SKM-1 treated with dmso at 0.1 percent for 144 hours (cell line): ENCODE results near the gene CKLF.
"Not testable (repeated sequence)": the region's sequence is repeated elsewhere in the genome, so short reads cannot be mapped to it uniquely, and the experiment has no call there.

ENCODE experiments used
- DNase-seq: peaks from one replicate; lab custom pipeline; 2025; ENCODE audit not compliant: unreplicated experiment; lab: John Stamatoyannopoulos, UW

Gene CKLF

GRCh38 chr16:66566051-66566901 is 13.9 kb downstream of the CKLF start, which contains the start of gene CMTM1:
CMTM1 (plus strand) TSS chr16:66566439; CDS start chr16:66566514, 75 bp downstream.
- DNase-seq: no peak

- not testable (repeated sequence) for DNase-seq
These were observed 14.9 kb downstream of the CKLF start for GRCh38 chr16:66567270-66567669.

- no peak for DNase-seq
These were observed 16.0 kb downstream of the CKLF start for GRCh38 chr16:66568355-66568754.

DNA sequence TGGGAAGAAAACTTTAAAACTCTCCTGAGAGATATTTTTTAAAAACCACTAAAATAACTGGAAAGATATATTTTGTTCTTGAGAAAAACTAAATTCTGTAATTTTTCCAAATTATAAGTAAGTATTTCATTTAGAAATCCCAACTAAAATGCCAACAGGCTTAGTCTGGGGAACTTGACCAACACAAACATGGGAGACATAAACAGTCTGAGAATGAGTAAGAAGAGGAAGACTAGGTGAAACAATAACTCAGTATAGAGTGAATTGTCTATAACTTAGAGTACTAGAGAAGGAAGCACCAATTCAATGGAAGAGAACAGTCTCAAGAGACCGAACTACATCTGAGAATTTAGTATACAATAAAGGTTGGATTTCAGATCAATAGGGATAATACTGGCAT is 16.8 kb downstream of the CKLF start:
- DNase-seq: no peak

DNA sequence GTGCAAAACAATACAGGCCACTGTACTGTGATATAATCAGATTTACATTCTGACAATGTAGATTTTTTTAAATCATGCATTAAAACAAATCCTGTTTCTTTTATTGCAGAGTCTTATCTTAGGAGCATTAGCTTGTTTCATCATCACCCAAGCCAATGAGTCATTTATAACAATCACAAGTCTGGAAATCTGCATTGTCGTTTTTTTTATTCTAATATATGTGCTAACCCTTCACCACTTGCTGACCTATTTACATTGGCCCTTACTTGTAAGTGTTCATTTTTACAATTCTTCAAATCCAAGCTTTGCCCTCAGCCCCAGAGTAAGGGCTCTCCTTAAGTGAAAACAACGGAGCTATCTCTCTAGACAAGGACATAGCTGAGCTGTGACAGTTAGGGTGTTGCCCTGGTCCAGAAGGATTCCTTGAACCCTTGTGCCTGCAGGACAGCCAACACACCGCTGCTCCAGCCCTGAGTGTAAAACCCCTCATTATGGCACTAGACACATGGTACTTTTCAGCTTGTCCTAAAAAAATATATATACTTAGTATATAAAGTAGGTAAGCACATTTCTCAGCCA is 17.5 kb downstream of the CKLF start:
- no peak for DNase-seq

DNA sequence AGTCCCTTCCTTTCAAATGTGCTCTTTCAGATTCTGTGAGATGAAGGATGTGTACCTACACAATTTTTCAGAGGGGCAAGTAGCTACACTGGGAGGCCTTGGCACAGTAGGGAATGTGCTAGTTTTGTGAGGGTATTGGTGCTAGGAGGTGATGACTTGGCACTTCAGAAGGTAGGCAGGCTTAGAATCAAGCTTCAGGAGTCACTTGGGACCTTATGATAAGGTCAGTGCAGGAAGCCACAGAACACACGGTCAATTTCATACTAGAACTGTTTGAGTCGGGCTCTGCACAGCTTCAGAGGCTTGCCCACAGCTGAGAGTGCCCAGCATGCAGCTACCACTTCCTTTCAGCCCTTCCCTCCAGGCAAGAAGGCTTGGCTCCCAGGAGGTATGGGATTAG is 20.0 kb downstream of the CKLF start:
- no peak for DNase-seq

DNA sequence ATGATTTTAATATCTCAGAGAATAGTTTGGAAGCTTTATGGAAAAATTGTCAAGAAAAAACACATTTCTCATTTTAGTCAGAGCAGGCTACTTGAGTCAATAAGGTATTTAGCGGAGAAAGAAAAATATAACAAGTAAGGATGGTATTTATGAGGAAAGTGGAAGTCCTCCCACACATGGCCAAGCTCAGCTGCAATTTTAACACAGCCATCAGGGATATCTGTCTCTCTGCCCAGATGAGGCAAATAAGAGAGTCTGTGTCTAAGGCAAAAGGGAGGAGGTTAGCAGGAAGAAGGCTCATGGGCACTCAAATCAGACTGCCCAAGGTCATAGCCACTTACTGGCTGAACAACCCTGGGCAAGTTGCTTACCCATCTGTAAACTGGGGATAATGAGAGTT is 21.7 kb downstream of the CKLF start:
- no peak for DNase-seq

DNA sequence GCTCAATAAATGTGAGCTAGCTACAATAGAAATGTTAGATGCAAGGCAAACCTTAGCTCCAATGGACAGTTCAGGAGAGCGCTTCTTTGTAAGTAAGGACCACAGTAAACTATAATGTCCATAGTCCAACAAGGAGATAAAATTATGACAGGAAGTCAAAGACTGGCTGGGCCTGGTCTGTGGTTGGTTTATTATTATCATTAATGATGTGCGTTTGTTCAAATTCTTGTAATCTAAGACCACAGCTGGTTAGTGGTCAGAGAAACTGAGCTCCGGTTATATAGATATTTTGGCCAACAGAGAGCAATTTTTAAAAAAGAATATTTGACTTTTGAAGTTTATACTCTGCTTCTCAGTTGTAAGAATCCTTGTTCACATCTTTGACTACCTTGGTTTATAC is 22.2 kb downstream of the CKLF start:
- no peak for DNase-seq

DNA sequence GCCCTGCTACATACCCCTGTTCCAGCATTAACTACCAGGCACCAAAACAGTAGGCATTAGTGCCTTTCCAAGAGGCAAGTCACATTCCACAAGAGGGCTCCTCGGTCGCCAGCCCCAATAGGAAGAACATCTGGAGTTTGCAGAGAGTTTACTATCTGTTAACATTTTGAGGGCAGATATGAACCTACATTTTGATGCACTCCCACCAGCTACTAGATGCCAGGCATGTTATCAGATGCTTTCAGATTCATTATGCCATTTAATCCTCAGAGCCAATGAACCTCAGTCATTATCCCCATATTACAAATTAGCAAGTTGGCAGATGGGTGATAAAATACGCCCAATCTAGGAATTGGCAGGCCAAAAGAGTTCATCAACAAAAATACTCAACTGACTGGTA is 22.7 kb downstream of the CKLF start:
- DNase-seq: no peak

DNA sequence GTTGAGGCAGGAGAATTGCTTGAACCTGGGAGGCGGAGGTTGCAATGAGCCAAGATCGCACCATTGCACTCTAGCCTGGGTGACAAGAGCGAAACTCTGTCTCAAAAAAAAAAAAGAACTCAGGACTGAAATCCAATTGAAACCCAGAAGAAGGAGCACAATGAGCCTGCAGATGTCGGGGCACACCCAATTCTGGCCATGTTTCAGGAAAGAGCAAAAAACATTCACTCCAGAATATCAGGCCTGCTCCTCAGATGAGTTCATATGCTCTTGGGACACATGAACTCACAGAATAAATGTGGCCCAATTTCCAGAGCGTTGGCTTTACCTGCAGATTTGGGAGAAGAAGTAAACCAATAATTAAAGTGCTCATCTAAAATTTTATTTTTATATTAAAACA is 23.9 kb downstream of the CKLF start:
- DNase-seq: no peak

- DNase-seq: no peak
These were observed 26.5 kb downstream of the CKLF start, which contains the start of gene CMTM2 for GRCh38 chr16:66578651-66579531. CMTM2 (plus strand) TSS chr16:66579463; CDS start chr16:66579608, 145 bp downstream.

- DNase-seq: no peak
These were observed 28.3 kb downstream of the CKLF start for GRCh38 chr16:66580605-66581209.

- no peak for DNase-seq
These were observed 29.0 kb downstream of the CKLF start for GRCh38 chr16:66581246-66581952.

DNA sequence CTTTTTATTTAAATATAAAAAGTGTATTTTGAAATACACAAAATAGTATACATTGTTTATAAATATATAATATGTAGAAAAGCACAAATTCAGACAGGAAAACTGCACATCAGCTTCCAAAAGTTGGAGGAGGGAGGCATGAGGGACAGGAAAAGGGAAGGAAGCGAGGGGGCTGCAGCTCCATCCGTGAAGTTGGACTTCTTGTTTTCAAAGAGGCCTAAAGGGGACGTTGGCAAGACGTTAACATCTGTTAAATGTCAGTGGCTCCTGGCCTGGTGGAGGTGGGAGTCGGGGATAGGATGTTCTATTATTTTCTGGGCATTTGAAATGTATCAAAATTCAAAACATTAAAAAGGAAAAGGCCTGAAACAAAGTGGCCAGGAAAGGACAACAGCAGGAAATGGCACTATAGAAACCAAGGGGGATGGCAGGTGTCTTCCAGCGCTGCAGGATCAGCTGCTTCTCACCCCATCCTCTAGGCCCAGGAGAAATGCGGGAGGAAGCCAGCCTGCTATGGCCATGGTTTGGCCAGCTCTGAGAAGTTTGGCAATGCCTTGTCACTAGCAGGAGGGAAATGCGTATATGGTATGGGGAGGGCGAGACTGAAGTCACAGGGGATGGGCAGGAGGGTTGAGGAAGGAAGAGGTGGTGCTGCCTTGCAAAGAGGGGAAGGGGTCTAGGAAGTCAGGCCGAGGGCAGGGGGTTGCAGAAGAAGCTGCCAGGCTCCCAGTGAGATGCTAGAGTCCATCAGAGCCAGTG is 33.3 kb downstream of the CKLF start:
- DNase-seq: peak; percentile 57

GRCh38 chr16:66587881-66588600 is 35.7 kb downstream of the CKLF start:
- DNase-seq: no peak

DNA sequence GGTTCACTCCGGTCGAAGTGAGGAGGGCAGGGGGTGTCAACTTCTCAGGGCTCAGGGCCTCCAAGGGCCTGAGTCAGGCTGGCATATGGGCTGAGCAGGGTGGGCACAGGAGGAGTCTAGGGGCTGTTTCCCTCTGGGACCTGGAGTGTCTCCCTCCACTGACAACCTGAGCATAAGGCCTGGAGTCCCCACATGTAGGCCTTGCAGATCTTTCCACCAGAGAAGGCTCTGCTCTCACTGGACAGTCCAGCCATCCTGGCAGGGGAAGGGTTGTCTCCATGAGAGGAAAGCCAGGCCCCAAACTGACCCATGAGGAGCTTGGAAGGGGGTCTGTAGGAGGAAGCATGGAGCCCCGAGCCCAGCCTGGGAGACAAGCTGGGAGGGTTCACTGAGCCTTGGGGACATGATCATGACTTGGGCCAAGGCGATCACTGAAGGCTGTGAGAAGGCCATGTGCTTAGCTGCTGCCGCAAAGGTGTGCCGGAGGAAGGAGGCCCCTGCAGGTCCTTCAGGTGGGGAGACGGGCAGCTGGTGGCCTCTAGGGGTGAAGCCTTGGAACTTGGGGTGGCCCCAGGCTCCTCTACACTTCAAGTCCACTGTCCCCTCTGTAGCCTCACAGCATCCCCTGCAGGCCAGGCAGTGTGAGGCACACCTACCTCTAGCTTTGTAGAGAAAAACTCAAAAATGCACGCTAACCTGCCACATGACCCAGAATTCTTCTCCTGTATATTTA is 36.8 kb downstream of the CKLF start:
- DNase-seq: peak; percentile 57

DNA sequence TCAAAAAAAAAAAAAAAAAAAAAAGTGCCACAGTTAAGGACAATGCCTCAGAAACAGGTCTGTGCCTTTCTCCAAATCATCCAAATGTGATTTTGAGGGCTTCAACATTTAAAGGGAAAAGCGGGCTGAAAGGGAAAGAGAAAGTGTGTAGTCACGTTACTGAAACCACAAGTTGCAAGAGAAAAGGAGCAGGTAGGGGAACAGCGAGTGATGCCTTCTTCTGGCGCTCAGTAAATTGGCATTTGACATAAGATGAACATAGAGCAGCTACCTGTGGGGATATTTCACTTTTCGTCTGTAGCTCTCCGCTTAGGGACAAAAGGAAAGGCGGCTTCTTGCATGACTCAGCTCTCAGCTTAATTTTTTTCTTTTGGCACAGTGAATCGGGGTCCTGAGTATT is 37.9 kb downstream of the CKLF start:
- no peak for DNase-seq

DNA sequence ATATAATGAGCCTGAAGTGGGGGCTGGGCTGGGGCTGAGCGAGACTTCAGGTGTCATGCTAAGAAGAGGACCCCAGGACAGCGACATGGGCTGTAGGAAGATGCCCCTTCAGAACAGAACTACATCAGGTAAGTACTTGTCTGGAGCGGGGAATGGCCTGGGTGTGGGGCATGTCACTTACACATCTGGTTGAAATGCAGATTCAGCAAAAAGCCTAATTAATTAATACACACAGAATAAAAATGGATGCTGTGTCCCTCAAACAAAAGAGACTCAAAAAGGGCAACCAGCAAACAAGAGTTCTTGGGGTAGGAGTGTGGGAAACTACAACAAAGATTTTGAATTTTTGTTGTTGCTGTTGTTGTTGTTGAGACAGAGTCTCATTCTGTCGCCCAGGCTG is 38.6 kb downstream of the CKLF start:
- DNase-seq: no peak
